Hematopoietic multipotent progenitor cell treated with erythropoietin and hydrocortisone succinate and interleukin-3 and kit ligand, for 17 days (in vitro differentiated cells): ENCODE data around the gene DLG2.

ENCODE experiments used
- DNase-seq: peaks from one replicate; pipeline ENCODE4 v3.0.0-alpha.2; 2015; ENCODE audit warnings: low spot score

Gene DLG2

GRCh38 chr11:84558085-84558905, 1068.8 kb downstream of the DLG2 start:
- DNase-seq, result no peak

DNA sequence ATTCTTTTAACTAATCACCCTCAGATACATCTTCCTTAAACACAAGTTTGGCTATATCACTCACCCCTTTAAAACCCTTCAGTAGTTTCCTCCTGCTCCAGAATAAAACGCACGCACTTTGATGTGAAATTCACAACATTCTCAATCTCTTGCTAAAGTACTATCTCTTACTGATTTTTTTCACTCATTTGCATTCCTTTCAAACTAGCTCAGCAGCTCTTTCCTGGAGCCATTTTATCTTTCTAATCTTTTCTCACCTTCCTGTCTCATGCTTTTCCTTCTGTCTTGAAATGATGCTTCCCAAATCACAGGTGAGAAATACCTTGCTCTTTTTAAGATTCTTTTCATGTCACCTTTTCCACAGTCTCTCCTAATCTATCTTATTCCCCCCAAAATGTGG, 1074.4 kb downstream of the DLG2 start:
- DNase-seq, result no peak

GRCh38 chr11:84549217-84549616, 1077.9 kb downstream of the DLG2 start:
- DNase-seq, result no peak

DNA sequence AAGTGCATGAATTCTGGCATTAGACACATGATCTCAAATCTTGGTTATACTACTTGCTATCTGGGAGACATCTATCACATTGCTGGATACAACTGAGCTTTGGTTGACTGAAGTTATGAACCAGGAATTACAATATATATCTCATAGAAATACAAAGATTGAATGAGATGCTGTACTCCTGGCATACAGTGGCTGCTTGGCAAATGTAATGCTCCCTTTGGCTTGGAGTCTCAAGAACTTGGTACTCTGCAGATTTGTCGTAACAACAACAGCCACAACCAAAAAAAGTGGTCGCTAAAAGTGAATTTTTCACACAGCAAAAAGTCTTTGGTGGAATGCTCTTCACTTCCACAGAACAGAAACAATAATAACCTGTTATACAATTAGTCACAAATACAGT, 1082.6 kb downstream of the DLG2 start:
- no peak for DNase-seq

DNA sequence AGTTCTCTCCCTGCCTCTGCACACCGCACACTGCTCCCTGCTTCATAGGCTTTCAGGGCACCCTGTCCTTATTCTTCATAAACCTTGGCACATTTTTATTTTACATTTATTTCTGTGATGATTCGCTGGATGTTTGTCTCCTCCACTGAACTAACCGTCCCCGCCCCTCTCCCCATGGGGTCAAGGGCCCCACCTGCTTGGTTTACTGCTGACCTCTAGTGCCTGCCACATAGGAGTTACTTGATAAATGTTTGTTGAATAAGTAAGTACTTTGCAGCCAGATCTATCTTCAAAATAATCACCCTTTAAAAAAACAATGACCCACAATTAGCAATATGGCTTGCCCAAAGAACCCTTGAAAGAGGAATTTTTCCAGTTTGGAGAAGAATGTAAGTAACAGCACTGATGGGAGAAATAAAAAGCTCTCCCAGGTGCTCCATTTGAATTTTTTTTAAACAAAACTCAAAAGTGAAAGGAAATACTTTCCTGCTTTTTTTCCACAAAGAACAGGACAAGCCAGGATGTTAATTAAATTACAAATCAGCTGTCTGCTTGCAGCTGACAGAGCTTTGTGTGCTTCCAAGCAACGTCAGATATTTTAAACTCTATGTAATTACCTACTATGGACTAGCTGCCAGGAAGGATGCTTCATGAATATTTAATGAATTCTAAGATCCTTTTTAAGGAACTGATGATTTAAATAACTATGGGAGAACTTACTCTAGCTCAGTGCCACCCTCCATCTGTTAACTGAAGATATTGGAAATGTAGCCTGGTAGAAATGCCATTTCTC, 1083.6 kb downstream of the DLG2 start:
- DNase-seq, result no peak

DNA sequence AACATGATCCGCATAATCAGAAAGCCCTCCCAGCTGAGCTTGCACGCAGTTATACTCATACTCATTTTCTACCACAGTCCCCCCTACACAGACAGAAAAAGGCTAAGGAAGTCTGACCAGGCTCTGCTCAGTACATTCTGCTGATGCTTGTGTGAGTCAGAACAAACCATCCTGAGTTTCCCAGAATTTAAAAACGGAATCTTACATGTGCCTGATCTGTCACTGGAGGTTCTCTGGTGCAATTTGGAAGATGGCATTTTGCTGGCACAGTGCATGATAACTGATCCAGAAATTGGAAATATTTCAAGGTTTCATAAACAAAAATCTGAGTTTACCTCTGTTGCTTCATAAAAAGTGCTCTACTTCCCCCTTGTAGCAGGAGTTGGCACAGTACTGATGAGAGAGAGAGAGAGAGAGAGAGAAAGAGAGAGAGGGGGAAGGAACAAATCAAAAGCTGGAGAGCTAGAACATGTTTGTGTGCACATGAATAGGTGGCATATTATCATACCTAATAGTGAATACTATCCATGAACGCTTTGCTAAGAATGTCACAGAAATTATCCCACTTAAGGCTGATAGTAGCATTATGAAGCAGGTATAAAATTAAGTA, 1085.3 kb downstream of the DLG2 start:
- no peak for DNase-seq

GRCh38 chr11:84536456-84536855, 1090.7 kb downstream of the DLG2 start:
- no peak for DNase-seq

GRCh38 chr11:84532364-84532763, 1094.8 kb downstream of the DLG2 start:
- DNase-seq, result no peak

GRCh38 chr11:84526250-84526649, 1100.9 kb downstream of the DLG2 start:
- DNase-seq, result no peak

GRCh38 chr11:84524422-84525051, 1102.6 kb downstream of the DLG2 start:
- DNase-seq, result no peak

- no peak for DNase-seq
Measured at GRCh38 chr11:84522331-84522730, 1104.8 kb downstream of the DLG2 start.

- DNase-seq, result no peak
Measured at GRCh38 chr11:84518631-84519183, 1108.4 kb downstream of the DLG2 start.

GRCh38 chr11:84514436-84514835, 1112.7 kb downstream of the DLG2 start:
- DNase-seq, result no peak

DNA sequence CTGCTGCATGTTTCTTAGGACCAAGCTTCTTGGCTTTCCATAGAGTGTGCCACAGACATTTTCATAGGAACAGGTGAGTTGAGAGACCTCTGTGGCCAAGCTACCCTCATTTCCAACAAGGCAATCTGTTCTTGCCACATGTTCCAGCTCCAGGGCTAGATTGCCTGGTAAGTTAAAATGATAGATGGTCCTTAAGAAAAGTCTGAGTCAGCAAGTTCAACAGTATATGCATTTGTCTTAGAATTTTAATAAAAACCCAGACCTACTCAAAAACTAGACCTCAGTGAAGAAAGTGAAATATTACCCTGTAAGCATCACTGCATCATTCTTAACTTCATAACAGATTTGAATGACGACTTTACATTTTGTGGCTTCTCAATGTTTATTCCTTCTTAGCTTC, 1123.6 kb downstream of the DLG2 start:
- no peak for DNase-seq

DNA sequence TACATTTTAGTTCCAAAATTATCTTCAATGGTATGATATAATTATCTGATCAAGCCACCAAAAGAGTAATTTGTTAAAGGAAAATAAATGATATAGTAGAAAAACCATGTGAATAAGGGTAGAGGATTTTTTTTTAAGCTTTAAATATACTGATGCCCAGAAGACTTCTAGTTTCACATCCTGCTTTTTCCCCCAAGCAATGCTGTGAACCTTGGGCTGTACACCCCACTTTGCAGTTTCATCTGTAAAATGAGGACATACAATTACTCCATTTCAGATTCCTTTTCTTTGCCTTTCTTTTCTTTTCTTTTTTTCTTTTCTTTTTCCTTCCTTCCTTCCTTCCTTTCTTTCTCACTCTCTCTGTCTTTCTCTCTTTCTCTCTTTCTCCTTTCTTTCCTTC, 1125.4 kb downstream of the DLG2 start:
- DNase-seq, result no peak

- no peak for DNase-seq
Measured at GRCh38 chr11:84497981-84498411, 1129.1 kb downstream of the DLG2 start.

GRCh38 chr11:84497181-84497580, 1130.0 kb downstream of the DLG2 start:
- DNase-seq, result no peak

- no peak for DNase-seq
Measured at GRCh38 chr11:84496122-84496521, 1131.0 kb downstream of the DLG2 start.

DNA sequence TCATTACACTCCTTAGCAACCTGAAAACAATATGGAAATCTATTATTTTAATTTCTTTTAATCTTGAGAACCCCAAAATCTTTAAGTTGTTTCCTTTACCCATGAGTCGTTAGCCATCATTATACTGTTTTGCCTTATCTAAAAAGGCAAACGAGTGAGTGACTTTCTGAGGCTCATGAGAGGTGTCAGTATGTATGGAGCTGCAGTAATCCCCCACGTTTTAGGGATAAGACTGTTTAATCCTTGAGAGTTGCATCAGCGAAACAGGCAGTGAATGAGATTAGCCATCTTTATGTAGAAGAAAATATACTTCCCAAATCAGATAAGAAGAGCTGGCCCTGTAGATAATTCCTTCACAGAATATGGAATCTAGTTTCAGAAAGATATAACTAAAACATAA, 1147.0 kb downstream of the DLG2 start:
- DNase-seq, result no peak

- DNase-seq, result no peak
Measured at GRCh38 chr11:84476581-84476980, 1150.6 kb downstream of the DLG2 start.

GRCh38 chr11:84471501-84471900, 1155.6 kb downstream of the DLG2 start:
- no peak for DNase-seq

DNA sequence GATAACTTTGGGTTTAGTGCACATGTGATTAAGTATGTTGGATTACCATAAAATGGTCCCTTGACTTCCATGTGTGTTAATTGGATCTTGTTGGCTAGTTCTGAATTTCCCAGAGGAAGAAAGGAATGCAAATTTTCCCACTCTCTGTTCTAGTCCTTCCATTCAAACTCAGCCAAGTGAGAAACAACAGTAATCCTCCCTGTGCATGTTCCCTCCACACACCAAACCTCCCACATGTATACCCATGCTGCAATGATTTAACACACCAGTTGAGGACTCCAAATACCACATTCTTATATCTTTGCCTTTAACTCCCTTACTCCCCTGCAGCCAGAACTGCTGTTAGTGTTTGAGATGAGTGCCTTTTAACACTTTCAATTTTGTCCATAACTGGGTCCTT, 1158.9 kb downstream of the DLG2 start:
- no peak for DNase-seq
